WTC11 (cell line): Measurements from ENCODE around the gene POU2F1.
"Not testable (repeated sequence)": the region's sequence is repeated elsewhere in the genome, so short reads cannot be mapped to it uniquely, and the experiment has no call there.

Experiments
- CBFB ChIP-seq: sonication (generic); formaldehyde crosslinking; IDR thresholded peaks from 2 replicates; pipeline ENCODE4 v1.8.1; 2022; ENCODE audit warnings: mild to moderate bottlenecking, low read depth, missing genetic modification reagents
- CTCF ChIP-seq: fragments of 200-600 bp; IDR thresholded peaks from 2 replicates; pipeline ENCODE4 v1.8.0; 2022; ENCODE audit warnings: antibody characterized with exemption
- EMX1 ChIP-seq: fragments of 250-450 bp; sonication (Bioruptor Pico); IDR thresholded peaks from 2 replicates; pipeline ENCODE4 v1.8.0; 2021; ENCODE audit warnings: mild to moderate bottlenecking
- ESRRA ChIP-seq: sonication (generic); formaldehyde crosslinking; IDR thresholded peaks from 2 replicates; pipeline ENCODE4 v1.8.1; 2022; ENCODE audit warnings: mild to moderate bottlenecking, missing genetic modification reagents, borderline replicate concordance
- HMGA2 ChIP-seq: fragments of 250-450 bp; sonication (Bioruptor Pico); IDR thresholded peaks from 2 replicates; pipeline ENCODE4 v1.4.0; 2021; ENCODE audit warnings: mild to moderate bottlenecking, moderate library complexity
- HMGXB4 ChIP-seq: sonication (generic); formaldehyde crosslinking; IDR thresholded peaks from 2 replicates; pipeline ENCODE4 v1.8.1; 2023; ENCODE audit warnings: mild to moderate bottlenecking, moderate library complexity, missing genetic modification reagents
- MAX ChIP-seq: sonication (generic); formaldehyde crosslinking; IDR thresholded peaks from 2 replicates; pipeline ENCODE4 v1.8.0; 2022; ENCODE audit warnings: mild to moderate bottlenecking, missing genetic modification reagents
- NR2C2 ChIP-seq: sonication (generic); formaldehyde crosslinking; IDR thresholded peaks from 2 replicates; pipeline ENCODE4 v1.8.0; 2022; ENCODE audit warnings: mild to moderate bottlenecking, missing genetic modification reagents
- NR3C1 ChIP-seq: sonication (generic); formaldehyde crosslinking; conservative IDR thresholded peaks from 2 replicates; pipeline ENCODE4 v1.8.1; 2023; ENCODE audit warnings: low read depth, mild to moderate bottlenecking, missing genetic modification reagents
- RELA ChIP-seq: sonication (generic); formaldehyde crosslinking; IDR thresholded peaks from 2 replicates; pipeline ENCODE4 v1.8.1; 2022; ENCODE audit warnings: missing genetic modification reagents, mild to moderate bottlenecking, borderline replicate concordance
- SMAD4 ChIP-seq: sonication (generic); formaldehyde crosslinking; IDR thresholded peaks from 2 replicates; pipeline ENCODE4 v1.8.0; 2022; ENCODE audit warnings: mild to moderate bottlenecking, missing genetic modification reagents
- USF2 ChIP-seq: sonication (generic); formaldehyde crosslinking; IDR thresholded peaks from 2 replicates; pipeline ENCODE4 v1.8.1; 2023; ENCODE audit warnings: mild to moderate bottlenecking, missing genetic modification reagents, moderate library complexity
- ZNF512 ChIP-seq: sonication (generic); formaldehyde crosslinking; IDR thresholded peaks from 2 replicates; pipeline ENCODE4 v1.8.1; 2022; ENCODE audit warnings: missing genetic modification reagents, borderline replicate concordance

GRCh38 chr1:167319206-167319605 lies 98.5 kb downstream of the POU2F1 start:
- TF ChIP-seq USF2 (CRISPR knock-in tag); NR3C1; CTCF; NR2C2; HMGA2 (CRISPR knock-in tag); CBFB (CRISPR knock-in tag); ESRRA (CRISPR knock-in tag); HMGXB4 (CRISPR knock-in tag); MAX (CRISPR knock-in tag); EMX1 (CRISPR knock-in tag); SMAD4 (CRISPR knock-in tag); ZNF512 (CRISPR knock-in tag); RELA (CRISPR knock-in tag): not testable (repeated sequence)
